Gastroesophageal sphincter (tissue), 3 donors: ENCODE results near the gene RAB19.

Experiments
- CTCF ChIP-seq, 4 experiments: fragments of 200-600 bp in 2 of 4; fragments of 450-650 bp in 2 of 4; sonication (generic) in 1 of 4; IDR thresholded peaks; one replicate each; pipeline ENCODE4 v1.5.1; 2017 to 2019; ENCODE audit warnings: antibody characterized with exemption in 4 of 4, mild to moderate bottlenecking in 2 of 4, moderate library complexity in 2 of 4
- POLR2A ChIP-seq, 2 donors: fragments of 450-650 bp; IDR thresholded peaks; one replicate each; pipeline ENCODE4 v1.6.1; 2017; ENCODE audit warnings: antibody characterized with exemption in 2 of 2, mild to moderate bottlenecking in 2 of 2, moderate library complexity in 1 of 2

GRCh38 chr7:140425718-140426117 lies 21.9 kb downstream of the RAB19 start:
- TF ChIP-seq CTCF (IDR thresholded peaks at IDR 0.05) (no peak), POLR2A (IDR thresholded peaks at IDR 0.05) (no peak)
